Measurements from ENCODE around the gene CAVIN2.

GRCh38 chr2:191847764-191848163 is 876 bp upstream of the CAVIN2 start:
- no peak for TF ChIP-seq BHLHE40 (IDR thresholded peaks at IDR 0.05; ENCODE audit: borderline replicate concordance)
- TF ChIP-seq SP1 (IDR thresholded peaks at IDR 0.05) = no peak
- no peak for TF ChIP-seq HDGF (IDR thresholded peaks at IDR 0.05; ENCODE audit: borderline replicate concordance)
- TF ChIP-seq NFRKB (IDR thresholded peaks at IDR 0.05) = no peak
- no peak for TF ChIP-seq ARNT (IDR thresholded peaks at IDR 0.05)
- no peak for TF ChIP-seq L3MBTL2 (conservative IDR thresholded peaks at IDR 0.05)
- no peak for TF ChIP-seq FOXA1 (IDR thresholded peaks at IDR 0.05)
- TF ChIP-seq FOXM1 (IDR thresholded peaks at IDR 0.05; ENCODE audit: borderline replicate concordance) = no peak
- TF ChIP-seq PKNOX1 (IDR thresholded peaks at IDR 0.05) = no peak
- TF ChIP-seq CTBP1 (IDR thresholded peaks at IDR 0.05; ENCODE audit: borderline replicate concordance) = no peak
- TF ChIP-seq ZNF384 (IDR thresholded peaks at IDR 0.05) = no peak
- no peak for TF ChIP-seq ELF4 (IDR thresholded peaks at IDR 0.05)
- no peak for TF ChIP-seq TARDBP (IDR thresholded peaks at IDR 0.05)

Data from HEK293T (cell line).